MCF 10A (cell line): ENCODE results near the gene OPRL1. TPM values are rescaled to one million over a fixed set of nuclear protein-coding genes. Genes with fewer than 3 reads are reported as not detected.

Experiments used
- BruUV-seq: library from RNA; stranded (reverse); fragments of 400-500 nt; replicated peaks from 2 replicates; lab custom pipeline; 2021; lab: Mats Ljungman, UMichigan
- CTCF ChIA-PET: fragments of 300-600 bp; sonication (Branson Sonifier 250); formaldehyde crosslinking; extraction: SDS; loops from one replicate; lab custom pipeline; 2021; ENCODE audit warnings: antibody characterized with exemption, inconsistent platforms; lab: Yijun Ruan, JAX
- POLR2A ChIA-PET: fragments of 300-600, 350-650 bp; sonication (Branson Sonifier 250); formaldehyde crosslinking; extraction: SDS; loops from one replicate; lab custom pipeline; 2020; ENCODE audit warnings: antibody characterized with exemption, inconsistent platforms; lab: Yijun Ruan, JAX
- DNase-seq: peaks from one replicate; pipeline ENCODE4 v3.0.0-alpha.2; 2018; ENCODE audit not compliant: unreplicated experiment
- H3K27ac Mint-ChIP-seq: one replicate; pipeline ENCODE4 v1.8.0; 2022; ENCODE audit warnings: mild to moderate bottlenecking, low read depth, mixed read lengths; ENCODE audit not compliant: unreplicated experiment
- H3K27me3 Mint-ChIP-seq: one replicate; pipeline ENCODE4 v1.8.0; 2022; ENCODE audit warnings: mixed read lengths; ENCODE audit not compliant: insufficient read depth, unreplicated experiment
- H3K36me3 Mint-ChIP-seq: one replicate; pipeline ENCODE4 v1.8.0; 2022; ENCODE audit warnings: mild to moderate bottlenecking, moderate library complexity, mixed read lengths; ENCODE audit not compliant: insufficient read depth, unreplicated experiment
- H3K4me1 Mint-ChIP-seq: one replicate; pipeline ENCODE4 v1.8.0; 2022; ENCODE audit warnings: mixed read lengths; ENCODE audit not compliant: insufficient read depth, unreplicated experiment
- H3K4me3 Mint-ChIP-seq: one replicate; pipeline ENCODE4 v1.8.0; 2022; ENCODE audit warnings: mild to moderate bottlenecking, moderate library complexity, mixed read lengths; ENCODE audit not compliant: unreplicated experiment
- H3K9me3 Mint-ChIP-seq: one replicate; pipeline ENCODE4 v1.8.0; 2022; ENCODE audit warnings: mixed read lengths; ENCODE audit not compliant: unreplicated experiment
- CTCF ChIP-seq: fragments of 200-600 bp; IDR thresholded peaks from one replicate; pipeline ENCODE4 v1.8.0; 2022; ENCODE audit warnings: antibody characterized with exemption, mild to moderate bottlenecking; ENCODE audit not compliant: unreplicated experiment
- intact Hi-C: fragments of 100-400 bp; cut with micrococcal nuclease; formaldehyde crosslinking; loops from 2 replicates; pipeline ENCODE4 v1.14.1; 2022
- total RNA-seq: library from RNA; stranded (reverse); gene quantifications from 2 replicates; pipeline ENCODE4 v1.2.3, GENCODE V29; 2022

Gene OPRL1
- total RNA-seq, 1 experiment from 2014 or later = 0.12 TPM

GRCh38 chr20:64045346-64046011 is 34.4 kb upstream of the OPRL1 start:
- intact Hi-C loops = no loop called here
- BruUV-seq = no TSS peak
- no peaks in the 10 kb centered on the region for H3K27me3 Mint-ChIP-seq
- H3K4me1 Mint-ChIP-seq = peaks cover 23% of the 10 kb centered on the region
- DNase-seq = no peak
- no peaks in the 10 kb centered on the region for H3K9me3 Mint-ChIP-seq
- H3K4me3 Mint-ChIP-seq = peak overlapping the region; percentile 13
- TF ChIP-seq CTCF = no peak
- ChIA-PET POLR2A (interaction anchor here (0.6 to 2.0 kb wide), 8 partner anchors 8 to 418 kb away, joined by 3 to 13 read pairs (median 4); partner anchors contain the start of genes GMEB2, PRPF6 and TCEA2), CTCF (interaction anchor here (0.6 to 10.8 kb wide), 5 partner anchors 11 to 88 kb away, joined by 3 to 284 read pairs (median 3); partner anchors contain the start of gene TCEA2)
- H3K36me3 Mint-ChIP-seq = peaks cover 7% of the 10 kb centered on the region
- no peak overlapping the region for H3K27ac Mint-ChIP-seq

GRCh38 chr20:64047046-64047389 is 32.9 kb upstream of the OPRL1 start:
- no TSS peak for BruUV-seq
- peaks cover 17% of the 10 kb centered on the region for H3K4me1 Mint-ChIP-seq
- CTCF ChIA-PET = interaction anchor here (1.5 to 1.7 kb wide), 2 partner anchors 8 to 11 kb away, joined by 6 to 8 read pairs; no protein-coding TSS in a partner anchor
- POLR2A ChIA-PET = no interaction called here
- no peaks in the 10 kb centered on the region for H3K9me3 Mint-ChIP-seq
- no peak for TF ChIP-seq CTCF
- no peak overlapping the region for H3K27ac Mint-ChIP-seq
- H3K27me3 Mint-ChIP-seq = no peaks in the 10 kb centered on the region
- H3K4me3 Mint-ChIP-seq = no peak overlapping the region
- DNase-seq = no peak
- no peaks in the 10 kb centered on the region for H3K36me3 Mint-ChIP-seq
- intact Hi-C loops = no loop called here

GRCh38 chr20:64047968-64048401 is 31.9 kb upstream of the OPRL1 start:
- no peak overlapping the region for H3K27ac Mint-ChIP-seq
- H3K27me3 Mint-ChIP-seq = no peaks in the 10 kb centered on the region
- no TSS peak for BruUV-seq
- no peaks in the 10 kb centered on the region for H3K36me3 Mint-ChIP-seq
- peaks cover 17% of the 10 kb centered on the region for H3K4me1 Mint-ChIP-seq
- ChIA-PET CTCF (interaction anchor here (0.6 to 1.7 kb wide), 2 partner anchors 9 to 99 kb away, joined by 3 to 8 read pairs; no protein-coding TSS in a partner anchor), POLR2A (interaction anchor here (0.6 kb wide), 1 partner anchor 25 kb away, joined by 3 read pairs; no protein-coding TSS in a partner anchor)
- peak overlapping the region; percentile 12 for H3K4me3 Mint-ChIP-seq
- intact Hi-C loops = no loop called here
- no peak for TF ChIP-seq CTCF
- DNase-seq = no peak
- no peaks in the 10 kb centered on the region for H3K9me3 Mint-ChIP-seq

- no peaks in the 10 kb centered on the region for H3K36me3 Mint-ChIP-seq
- peaks cover 17% of the 10 kb centered on the region for H3K4me1 Mint-ChIP-seq
- H3K27me3 Mint-ChIP-seq = no peaks in the 10 kb centered on the region
- BruUV-seq = no TSS peak
- H3K27ac Mint-ChIP-seq = no peak overlapping the region
- intact Hi-C loops = no loop called here
- H3K9me3 Mint-ChIP-seq = no peaks in the 10 kb centered on the region
- H3K4me3 Mint-ChIP-seq = peak overlapping the region; percentile 10
- DNase-seq = no peak
- ChIA-PET CTCF (interaction anchor here (0.6 to 0.9 kb wide), 2 partner anchors 9 to 98 kb away, joined by 3 to 4 read pairs; no protein-coding TSS in a partner anchor), POLR2A (interaction anchor here (1.2 to 3.0 kb wide), 2 partner anchors 10 to 14 kb away, joined by 4 to 11 read pairs; partner anchors contain the start of gene TCEA2)
- TF ChIP-seq CTCF = no peak
Measured at GRCh38 chr20:64048402-64049044, 31.4 kb upstream of the OPRL1 start.
